HTR-8/SVneo (cell line): Measurements from ENCODE around the gene INSL3.

Experiments
- DNase-seq: peaks from one replicate; pipeline ENCODE4 v3.0.0; 2011; ENCODE audit warnings: low spot score, mixed read lengths; ENCODE audit not compliant: insufficient read length
- FAIRE-seq: peaks from 2 replicates; lab custom pipeline; 2011; peaks lifted over from hg19 to GRCh38; lab: Jason Lieb, UNC

Gene INSL3

GRCh38 chr19:17821190-17821589 is at the start of gene INSL3:
Gene INSL3 (minus strand): TSS chr19:17821519. CDS start chr19:17821506, 13 bp downstream.
- DNase-seq, result no peak

GRCh38 chr19:17869114-17869608 is 47.8 kb upstream of the INSL3 start:
- no peak for FAIRE-seq
- DNase-seq, result no peak

More at GRCh38 chr19:17821190-17821589, at the start of gene INSL3:
- FAIRE-seq, result no peak

DNA sequence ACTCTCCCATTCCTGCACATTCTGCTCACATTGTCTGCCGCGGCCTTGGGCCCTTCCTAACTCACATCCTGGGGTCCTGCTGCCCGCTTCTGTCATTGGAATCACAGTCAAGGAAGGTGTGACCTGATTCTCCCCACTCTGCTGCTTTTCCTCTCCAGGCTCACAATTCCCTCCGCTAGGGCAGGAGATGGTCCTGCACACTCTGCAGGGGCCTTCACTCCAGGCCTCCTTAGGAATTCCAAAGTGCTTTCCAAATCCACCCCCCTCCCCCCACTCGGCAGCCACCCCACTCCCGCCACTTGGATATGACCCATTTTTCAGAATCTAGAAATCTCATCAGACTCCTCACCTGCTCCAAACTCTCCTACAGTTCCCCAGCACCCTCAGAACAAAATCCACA is 47.4 kb upstream of the INSL3 start:
- no peak for DNase-seq
- no peak for FAIRE-seq

- no peak for FAIRE-seq
- no peak for DNase-seq
Observed at GRCh38 chr19:17866964-17867486, 45.7 kb upstream of the INSL3 start.

DNA sequence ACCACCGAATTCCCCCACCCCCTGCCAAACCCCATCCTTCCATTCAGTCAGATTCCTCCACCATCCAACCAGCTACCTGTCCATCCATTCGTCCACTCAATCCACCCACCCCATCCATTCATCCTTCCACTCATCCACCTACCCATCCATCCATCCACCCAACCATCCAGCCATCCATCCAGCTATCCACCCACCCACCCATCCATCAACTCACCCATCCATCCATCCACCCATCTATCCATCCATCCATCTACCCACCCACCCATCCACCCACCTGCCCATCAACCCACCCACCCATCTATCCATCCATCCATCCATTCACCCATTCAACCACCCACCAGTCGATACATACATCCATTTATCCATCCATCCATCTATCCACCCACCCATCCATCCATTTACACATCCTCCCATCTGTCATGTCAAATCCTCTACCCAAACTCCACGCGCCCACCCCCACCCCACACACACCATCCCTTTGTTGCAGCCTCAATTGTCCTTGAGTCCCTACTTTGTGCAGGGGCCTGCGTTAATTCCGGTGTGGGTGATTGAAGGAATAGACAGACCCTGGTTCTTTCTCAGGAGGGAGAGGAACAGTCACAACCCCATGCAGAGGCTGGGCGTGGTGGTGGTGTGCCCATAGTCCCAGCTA is 45.1 kb upstream of the INSL3 start:
- no peak for DNase-seq
- no peak for FAIRE-seq

DNA sequence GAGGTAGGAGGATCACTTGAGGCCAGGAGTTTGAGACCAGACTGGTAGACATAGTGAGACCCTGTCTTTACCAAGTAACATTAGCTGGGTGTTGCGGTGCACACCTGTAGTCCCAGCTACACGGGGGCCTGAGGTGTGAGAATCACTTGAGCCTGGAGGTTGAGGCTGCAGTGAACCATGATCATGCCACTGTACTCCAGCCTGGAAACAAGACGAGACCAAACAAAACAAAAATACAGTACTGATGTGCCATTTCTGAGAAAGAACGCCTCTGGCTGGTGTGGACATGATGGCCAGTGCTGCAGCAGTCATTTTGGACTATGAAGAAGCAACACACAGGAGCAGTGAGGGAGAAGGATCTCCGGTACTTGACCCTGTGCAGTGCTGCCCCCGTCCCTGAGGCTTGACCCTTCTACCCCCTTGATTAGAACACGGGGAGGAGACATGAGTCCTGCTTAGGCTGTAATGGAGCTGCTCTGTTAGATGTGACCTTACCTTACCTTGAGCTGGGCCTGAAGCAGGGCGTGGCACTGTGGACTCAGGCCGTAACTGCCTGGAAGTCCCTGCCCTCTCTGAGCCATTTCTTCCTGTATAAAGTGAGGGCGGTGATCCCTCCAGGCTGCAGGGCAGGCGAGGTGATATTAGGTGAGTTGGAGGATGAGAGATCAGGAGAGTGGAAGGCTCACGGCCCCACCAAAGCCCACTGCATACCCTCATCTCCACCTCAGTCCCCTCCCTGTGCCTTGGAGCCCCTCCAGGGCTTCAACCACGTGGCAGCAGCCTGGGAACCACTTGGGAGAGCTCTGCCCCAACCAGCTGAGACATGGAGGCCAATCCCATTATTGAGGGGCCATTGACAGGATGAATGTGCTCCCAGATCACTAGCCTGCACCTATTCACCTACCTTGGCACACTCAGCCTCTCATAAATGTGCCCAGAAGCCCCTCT is 44.3 kb upstream of the INSL3 start:
- FAIRE-seq (no peak), DNase-seq (no peak)

DNA sequence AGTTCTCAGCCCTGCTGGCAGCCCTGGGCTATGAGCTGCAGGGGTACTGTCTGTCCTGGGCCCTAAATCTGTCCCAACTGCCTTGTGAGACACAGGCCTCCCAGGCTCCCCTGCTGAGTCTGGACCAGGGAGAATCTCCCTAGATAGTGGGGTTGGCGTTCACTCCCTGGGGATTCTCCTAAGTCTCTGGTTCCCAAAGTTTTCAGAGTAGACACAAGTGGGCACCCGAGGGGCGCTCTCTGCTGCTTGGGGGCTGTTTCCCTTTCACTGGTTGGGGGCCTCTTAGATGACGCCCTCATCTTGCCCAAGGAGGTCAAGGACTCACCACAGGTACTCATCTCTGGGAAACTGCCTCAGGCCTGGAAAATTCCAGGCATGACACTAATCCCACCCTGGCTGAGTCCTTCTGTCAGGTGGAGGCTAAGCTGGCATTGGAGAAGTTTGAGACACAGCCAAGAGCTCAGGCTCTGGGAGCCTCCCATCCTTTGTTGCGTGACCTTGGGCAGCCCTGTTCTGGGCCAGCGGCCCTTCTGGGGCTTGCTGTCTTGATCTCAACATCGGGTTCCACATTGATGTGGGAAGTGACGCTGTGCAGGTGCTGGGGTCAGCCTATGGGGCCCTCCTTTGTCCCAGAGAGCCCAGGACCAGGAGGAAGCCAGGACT is 42.3 kb upstream of the INSL3 start:
- FAIRE-seq (no peak), DNase-seq (no peak)

DNA sequence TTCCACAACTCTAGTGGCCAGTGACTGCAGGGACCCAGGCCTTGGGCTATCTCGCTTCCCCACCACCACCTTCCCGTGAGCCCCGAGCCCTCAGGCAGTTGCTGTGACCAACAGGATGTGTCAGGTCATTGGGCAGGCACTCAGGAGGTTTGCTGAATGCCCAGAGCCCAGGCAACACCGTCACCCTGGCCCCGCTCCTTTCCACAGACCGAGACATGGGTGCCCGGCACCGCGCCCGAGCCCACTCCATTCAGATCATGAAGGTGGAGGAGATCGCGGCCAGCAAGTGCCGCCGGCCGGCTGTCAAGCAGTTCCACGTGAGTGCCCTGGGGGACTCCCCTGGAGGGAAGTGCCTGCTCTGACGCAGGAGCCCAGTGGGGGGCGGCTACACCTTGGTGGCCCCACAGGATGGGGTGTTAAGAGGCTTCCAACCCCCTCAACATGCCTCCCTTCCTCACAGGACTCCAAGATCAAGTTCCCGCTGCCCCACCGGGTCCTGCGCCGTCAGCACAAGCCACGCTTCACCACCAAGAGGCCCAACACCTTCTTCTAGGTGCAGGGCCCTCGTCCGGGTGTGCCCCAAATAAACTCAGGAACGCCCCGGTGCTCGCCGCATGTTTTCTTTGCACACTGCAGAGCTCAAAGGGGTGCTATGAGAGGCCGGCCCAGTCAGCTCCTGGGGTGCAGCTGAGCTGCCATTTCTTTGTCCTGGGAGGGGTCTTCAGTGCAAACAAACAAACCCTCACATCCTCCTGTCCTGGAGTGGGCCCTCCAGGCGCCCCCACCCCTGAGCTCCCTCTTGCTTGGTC is 41.6 kb upstream of the INSL3 start:
- no peak for FAIRE-seq
- DNase-seq, result no peak

GRCh38 chr19:17861542-17862402 is 40.5 kb upstream of the INSL3 start:
- no peak for DNase-seq
- no peak for FAIRE-seq

DNA sequence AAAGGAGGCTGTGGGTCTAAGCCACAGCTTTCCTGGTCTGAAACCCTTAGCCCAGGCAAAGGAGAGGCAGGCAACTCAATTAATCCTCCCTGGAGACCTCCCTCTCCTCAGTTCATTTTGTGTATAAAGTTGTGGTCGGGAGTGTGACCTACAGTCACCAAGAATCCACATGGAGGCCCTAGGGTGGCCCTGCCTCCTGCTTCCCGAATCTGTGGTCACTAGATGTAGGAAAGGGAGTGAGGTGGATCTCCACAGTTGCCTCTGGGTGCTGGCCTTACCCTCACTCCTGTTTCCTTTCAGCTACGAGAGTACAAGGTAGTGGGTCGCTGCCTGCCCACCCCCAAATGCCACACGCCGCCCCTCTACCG is 39.7 kb upstream of the INSL3 start:
- DNase-seq, result no peak
- FAIRE-seq, result no peak

GRCh38 chr19:17860331-17860992 is 39.1 kb upstream of the INSL3 start:
- DNase-seq (no peak), FAIRE-seq (no peak)

GRCh38 chr19:17859533-17860330 is 38.4 kb upstream of the INSL3 start, which contains the start of gene RPL18A:
Gene RPL18A (plus strand): TSS chr19:17859910. CDS start chr19:17859957, 47 bp downstream.
- DNase-seq, result peak; percentile 100
- FAIRE-seq, result peak; percentile 98

GRCh38 chr19:17855280-17856152 is 34.2 kb upstream of the INSL3 start:
- FAIRE-seq (peak; percentile 55), DNase-seq (peak; percentile 90)

DNA sequence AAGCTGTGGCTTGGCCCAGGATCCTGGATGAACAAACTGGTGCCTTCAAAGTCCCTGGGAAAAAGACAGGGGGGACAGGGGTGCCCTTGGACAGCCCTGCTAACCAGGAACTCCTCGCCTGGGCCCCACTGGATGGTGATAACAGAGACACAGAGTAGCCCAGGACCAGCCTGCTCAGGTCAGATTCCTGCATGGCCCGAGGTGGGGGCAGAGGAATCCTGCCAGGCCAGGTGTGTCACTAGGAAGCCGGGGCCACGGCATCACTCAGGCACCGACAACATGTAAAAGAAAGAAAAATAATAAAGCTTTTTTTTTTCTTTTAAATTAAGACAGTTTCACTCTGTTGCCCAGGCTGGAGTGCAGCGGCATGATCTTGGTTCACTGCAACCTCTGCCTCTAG is 32.7 kb upstream of the INSL3 start:
- DNase-seq (no peak), FAIRE-seq (no peak)

DNA sequence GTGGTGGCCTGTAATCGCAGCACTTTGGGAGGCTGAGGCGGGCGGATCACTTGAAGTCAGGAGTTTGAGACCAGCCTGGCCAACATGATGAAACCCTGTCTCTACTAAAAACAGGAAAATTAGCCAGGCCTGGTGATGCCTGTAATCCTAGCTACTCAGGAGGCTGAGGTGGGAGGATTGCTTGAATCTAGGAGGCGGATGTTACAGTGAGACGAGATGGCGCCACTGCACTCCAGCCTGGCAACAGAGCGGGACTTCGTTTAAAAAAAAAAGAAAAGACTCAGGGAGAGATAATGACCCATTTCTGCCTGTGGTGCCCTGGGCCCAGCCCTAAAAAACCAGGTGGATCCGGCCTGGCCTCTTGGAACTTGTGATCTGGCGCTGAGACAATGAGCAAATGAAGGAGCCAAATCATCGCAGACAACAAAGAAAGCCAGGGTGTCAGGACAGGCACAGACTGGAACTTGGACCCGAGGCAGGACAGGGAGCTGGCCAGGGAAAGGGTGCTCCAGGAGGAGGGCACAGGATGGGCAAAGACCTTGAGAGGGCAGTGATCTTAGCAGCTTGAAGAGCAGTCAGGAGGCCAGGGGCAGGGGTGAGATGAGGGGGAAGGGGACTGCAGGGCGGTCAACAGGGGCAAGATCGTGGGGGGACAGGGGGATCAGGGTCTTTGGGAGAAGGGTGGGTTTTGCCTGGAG is 27.4 kb upstream of the INSL3 start:
- no peak for DNase-seq
- FAIRE-seq, result no peak
